ENCODE measurements around the gene NTRK2.

GRCh38 chr9:84857211-84857610, 187.7 kb downstream of the NTRK2 start:
- TF ChIP-seq CTCF (IDR thresholded peaks at IDR 0.05), result no peak
- TF ChIP-seq POLR2A (IDR thresholded peaks at IDR 0.05), result no peak
